ENCODE data around the gene SRRT.
A peak's percentile ranks its signal among the peaks of the same experiment; 100 is the strongest.

Gene SRRT

DNA sequence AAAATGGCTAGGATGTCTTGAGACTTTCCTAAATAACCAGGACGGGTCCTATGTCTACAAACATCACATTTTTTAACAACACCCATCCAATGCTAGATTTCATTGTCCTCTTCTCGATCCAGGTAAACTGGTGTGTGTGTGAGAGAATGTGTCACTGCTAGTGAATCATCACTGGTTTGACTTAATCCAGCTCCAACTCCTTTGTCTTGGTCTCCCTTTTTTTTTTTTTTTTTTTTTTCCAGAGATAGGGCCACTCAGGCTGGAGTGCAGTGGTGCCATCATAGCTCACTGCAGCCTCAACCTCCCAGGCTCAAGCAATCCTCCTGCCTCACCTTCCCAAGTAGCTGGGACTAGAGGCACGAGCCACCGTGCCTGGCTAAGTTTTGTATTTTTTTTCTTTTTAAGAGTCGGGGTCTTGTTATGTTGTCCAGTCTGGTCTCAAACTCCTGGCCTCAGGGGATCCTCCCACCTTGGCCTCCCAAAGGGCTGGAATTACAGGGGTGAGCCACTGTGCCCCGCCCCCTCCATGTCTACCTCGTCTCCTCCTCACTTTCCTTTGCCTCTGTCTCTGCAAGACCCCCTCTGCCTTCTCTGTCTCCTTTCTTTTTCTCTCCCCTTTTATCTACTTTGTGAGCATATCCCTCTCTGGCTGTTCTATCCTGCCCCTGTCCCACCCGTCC is 16.8 kb downstream of the SRRT start:
- peaks cover 60% of the 10 kb centered on the region for H3K27me3 Mint-ChIP-seq
- H3K4me3 Mint-ChIP-seq, result no peak overlapping the region
- no peak overlapping the region for H3K27ac Mint-ChIP-seq
- intact Hi-C loops (cut with micrococcal nuclease), result loop anchor here (5.0 kb wide), 1 partner anchor 196 kb away; the partner anchor contains the start of gene TRIM56
- peaks cover 21% of the 10 kb centered on the region for H3K36me3 Mint-ChIP-seq (ENCODE audit: low read depth)
- no peaks in the 10 kb centered on the region for H3K9me3 Mint-ChIP-seq
- peaks cover 56% of the 10 kb centered on the region for H3K4me1 Mint-ChIP-seq (ENCODE audit: low read depth)

GRCh38 chr7:100892364-100893317 is 17.7 kb downstream of the SRRT start:
- intact Hi-C loops (cut with micrococcal nuclease), result loop anchor here (5.0 kb wide), 1 partner anchor 195 kb away; the partner anchor contains the start of gene TRIM56
- H3K36me3 Mint-ChIP-seq (ENCODE audit: low read depth), result peaks cover 12% of the 10 kb centered on the region
- H3K4me3 Mint-ChIP-seq, result no peak overlapping the region
- H3K27me3 Mint-ChIP-seq, result peaks cover 66% of the 10 kb centered on the region
- no peaks in the 10 kb centered on the region for H3K9me3 Mint-ChIP-seq
- peaks cover 52% of the 10 kb centered on the region for H3K4me1 Mint-ChIP-seq (ENCODE audit: low read depth)
- no peak overlapping the region for H3K27ac Mint-ChIP-seq

DNA sequence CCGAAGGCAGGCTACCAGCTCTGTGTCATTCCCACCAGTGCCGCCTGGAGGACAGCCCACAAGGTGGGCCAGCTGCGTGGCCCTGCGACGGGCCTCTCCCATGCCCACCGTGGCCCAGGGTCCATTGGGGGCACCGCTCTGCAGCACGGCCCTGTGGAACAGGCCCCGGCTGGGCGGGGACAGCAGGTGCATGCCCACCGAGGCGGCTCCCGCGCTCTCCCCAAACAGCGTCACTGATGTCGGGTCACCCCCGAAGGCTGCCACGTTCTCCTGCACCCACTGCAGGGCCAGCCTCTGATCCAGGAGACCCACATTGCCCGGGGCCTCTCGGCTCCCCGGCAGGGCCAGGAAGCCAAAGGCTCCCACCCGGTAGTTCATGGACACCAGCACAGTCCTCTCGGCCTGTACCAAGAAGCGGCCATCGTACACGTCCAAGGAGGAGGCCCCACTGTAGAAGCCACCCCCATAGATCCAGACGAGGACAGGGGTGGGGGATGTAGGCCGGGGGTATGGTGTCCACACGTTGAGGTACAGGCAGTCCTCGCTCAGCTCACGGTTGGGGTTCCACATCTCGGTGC is 18.5 kb downstream of the SRRT start:
- Mint-ChIP-seq H3K4me3 (no peak overlapping the region), H3K36me3 (ENCODE audit: low read depth) (peaks cover 4% of the 10 kb centered on the region), H3K4me1 (ENCODE audit: low read depth) (peaks cover 44% of the 10 kb centered on the region), H3K27me3 (peaks cover 73% of the 10 kb centered on the region), H3K9me3 (no peaks in the 10 kb centered on the region), H3K27ac (no peak overlapping the region)
- intact Hi-C loops (cut with micrococcal nuclease), result loop anchor here (5.0 kb wide), 1 partner anchor 194 kb away; the partner anchor contains the start of gene TRIM56

- H3K36me3 Mint-ChIP-seq (ENCODE audit: low read depth), result no peaks in the 10 kb centered on the region
- peaks cover 37% of the 10 kb centered on the region for H3K4me1 Mint-ChIP-seq (ENCODE audit: low read depth)
- no peak overlapping the region for H3K4me3 Mint-ChIP-seq
- intact Hi-C loops (cut with micrococcal nuclease), result loop anchor here (5.0 kb wide), 1 partner anchor 193 kb away; the partner anchor contains the start of gene TRIM56
- peaks cover 79% of the 10 kb centered on the region for H3K27me3 Mint-ChIP-seq
- H3K27ac Mint-ChIP-seq, result no peak overlapping the region
- no peaks in the 10 kb centered on the region for H3K9me3 Mint-ChIP-seq
These were observed 19.2 kb downstream of the SRRT start for GRCh38 chr7:100893910-100894721.

DNA sequence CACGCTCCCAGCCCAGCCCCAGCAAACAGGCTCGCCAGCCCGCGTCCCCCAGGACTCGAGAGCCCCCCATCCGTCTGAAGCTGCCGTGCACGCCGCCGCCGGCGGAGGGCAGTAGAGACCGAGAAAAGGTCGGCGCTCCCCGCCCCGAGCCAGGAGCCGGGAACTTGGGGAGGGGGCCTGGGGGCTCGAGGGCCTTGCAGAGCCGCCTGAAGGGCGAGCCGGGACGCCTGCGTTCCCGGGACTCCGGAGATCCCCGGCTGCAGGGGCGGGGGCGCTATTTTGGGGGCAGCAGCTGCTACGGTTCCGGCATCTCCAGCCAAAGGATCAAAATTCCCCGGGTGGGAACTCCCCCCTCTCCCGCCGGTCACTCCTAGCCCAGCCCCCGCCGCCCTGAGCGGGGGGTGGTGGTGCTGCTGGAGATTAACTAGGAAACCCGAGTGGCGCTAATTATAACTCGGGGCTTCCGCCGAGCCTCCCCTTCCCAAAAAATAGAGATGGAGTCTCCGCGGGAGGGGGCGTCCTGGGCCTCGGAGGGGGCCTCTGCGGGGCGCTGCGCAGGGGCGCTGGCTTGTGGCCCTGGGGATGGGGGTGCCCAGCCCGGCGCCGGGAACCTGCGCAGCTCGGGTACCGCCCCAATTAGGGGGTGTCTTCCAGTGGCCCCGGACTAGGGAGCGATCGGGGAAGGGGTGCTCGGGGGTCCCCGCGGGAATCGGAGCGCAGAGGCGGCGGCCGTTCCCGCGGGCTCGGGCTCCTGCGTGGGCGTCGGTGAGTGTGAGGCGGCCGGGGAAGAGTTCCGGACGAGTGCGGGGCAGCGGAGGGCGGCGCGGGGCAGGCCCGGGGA is 20.2 kb downstream of the SRRT start:
- intact Hi-C loops (cut with micrococcal nuclease), result loop anchor here (1.0 to 5.0 kb wide), 3 partner anchors 72 to 192 kb away; partner anchors contain the start of genes MUC12 and TRIM56
- H3K9me3 Mint-ChIP-seq, result no peaks in the 10 kb centered on the region

DNA sequence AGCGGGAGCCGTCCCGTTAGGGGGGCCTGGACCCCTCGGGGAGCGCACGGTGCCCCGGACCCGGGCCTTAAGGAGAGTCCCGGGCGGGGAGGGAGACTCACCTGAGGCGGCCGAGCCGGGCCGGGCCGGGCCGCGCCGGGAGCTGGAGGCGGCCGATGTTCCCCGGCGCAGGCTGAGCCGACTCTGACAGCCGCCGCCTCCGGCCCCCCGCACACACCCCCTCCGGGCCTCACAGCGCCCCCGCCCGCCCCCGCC is 20.7 kb downstream of the SRRT start, which contains the start of gene ACHE:
TSS of gene ACHE (minus strand) at position 188 of the 255 bp plus-strand sequence. CDS start 1,656 bp downstream, outside the sequence.
- Mint-ChIP-seq H3K27ac (peak within 1 kb of the TSS; percentile 33), H3K27me3 (peaks cover 86% of the 10 kb centered on the region)

More for the DNA sequence above, 20.2 kb downstream of the SRRT start:
- peak overlapping the region; percentile 40 for H3K4me3 Mint-ChIP-seq
- H3K4me1 Mint-ChIP-seq (ENCODE audit: low read depth), result peaks cover 33% of the 10 kb centered on the region
- H3K27ac Mint-ChIP-seq, result no peak overlapping the region
- peaks cover 88% of the 10 kb centered on the region for H3K27me3 Mint-ChIP-seq
- no peaks in the 10 kb centered on the region for H3K36me3 Mint-ChIP-seq (ENCODE audit: low read depth)

GRCh38 chr7:100895956-100896731 is 21.2 kb downstream of the SRRT start:
- intact Hi-C loops (cut with micrococcal nuclease), result loop anchor here (1.0 to 5.0 kb wide), 2 partner anchors 71 to 163 kb away; partner anchors contain the start of gene MUC12
- Mint-ChIP-seq H3K9me3 (no peaks in the 10 kb centered on the region), H3K27me3 (peaks cover 86% of the 10 kb centered on the region), H3K36me3 (ENCODE audit: low read depth) (no peaks in the 10 kb centered on the region), H3K27ac (peak overlapping the region; percentile 33), H3K4me1 (ENCODE audit: low read depth) (peaks cover 22% of the 10 kb centered on the region), H3K4me3 (peak overlapping the region; percentile 68)

More for the DNA sequence above, 20.7 kb downstream of the SRRT start, which contains the start of gene ACHE:
- H3K4me1 Mint-ChIP-seq (ENCODE audit: low read depth), result peaks cover 28% of the 10 kb centered on the region
- no peaks in the 10 kb centered on the region for H3K36me3 Mint-ChIP-seq (ENCODE audit: low read depth)
- intact Hi-C loops (cut with micrococcal nuclease), result loop anchor here (1.0 to 5.0 kb wide), 2 partner anchors 72 to 164 kb away; partner anchors contain the start of gene MUC12
- peak within 1 kb of the TSS; percentile 68 for H3K4me3 Mint-ChIP-seq
- H3K9me3 Mint-ChIP-seq, result no peaks in the 10 kb centered on the region

- intact Hi-C loops (cut with micrococcal nuclease), result loop anchor here (5.0 kb wide), 1 partner anchor 70 kb away; the partner anchor contains the start of gene MUC12
- Mint-ChIP-seq H3K4me1 (ENCODE audit: low read depth) (peaks cover 18% of the 10 kb centered on the region), H3K4me3 (peak overlapping the region; percentile 41), H3K27me3 (peaks cover 81% of the 10 kb centered on the region), H3K36me3 (ENCODE audit: low read depth) (no peaks in the 10 kb centered on the region), H3K9me3 (no peaks in the 10 kb centered on the region), H3K27ac (no peak overlapping the region)
These were observed 22.1 kb downstream of the SRRT start for GRCh38 chr7:100896732-100897608.

DNA sequence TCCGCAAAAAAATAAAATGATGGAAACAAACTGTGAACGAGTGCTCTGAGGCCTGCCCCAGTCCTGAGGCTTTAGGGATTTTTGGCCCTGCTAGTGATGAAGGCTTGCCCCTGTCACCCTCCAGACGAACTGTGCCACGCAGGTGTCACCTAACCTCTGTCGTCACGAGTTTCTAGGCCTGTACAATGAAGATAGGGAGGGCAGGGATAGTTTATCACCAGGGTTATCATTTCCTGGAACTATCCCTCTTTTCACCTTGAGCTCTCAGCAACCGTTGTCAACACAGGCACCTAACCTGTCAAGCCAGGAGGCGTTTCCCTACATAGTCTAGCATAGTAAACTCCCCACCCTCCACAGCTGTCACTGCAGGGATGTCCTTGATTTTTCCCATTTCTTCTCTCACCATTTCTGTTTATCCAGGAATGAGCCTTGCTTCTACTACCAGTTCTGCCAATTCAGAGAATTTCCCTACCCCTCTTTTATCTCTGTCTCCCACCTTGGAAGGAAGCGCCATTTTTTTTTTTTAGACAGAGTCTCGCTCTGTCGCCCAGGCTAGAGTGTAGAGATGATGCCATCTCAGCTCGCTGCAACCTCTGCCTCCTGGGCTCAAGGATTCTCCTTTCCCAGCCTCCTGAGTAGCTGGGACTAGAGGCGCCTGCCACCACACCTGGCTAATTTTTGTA is 23.0 kb downstream of the SRRT start:
- intact Hi-C loops (cut with micrococcal nuclease), result loop anchor here (5.0 kb wide), 1 partner anchor 69 kb away; the partner anchor contains the start of gene MUC12
- Mint-ChIP-seq H3K36me3 (ENCODE audit: low read depth) (no peaks in the 10 kb centered on the region), H3K27me3 (peaks cover 79% of the 10 kb centered on the region), H3K9me3 (no peaks in the 10 kb centered on the region), H3K27ac (no peak overlapping the region), H3K4me3 (no peak overlapping the region), H3K4me1 (ENCODE audit: low read depth) (peaks cover 18% of the 10 kb centered on the region)

- Mint-ChIP-seq H3K27me3 (peaks cover 72% of the 10 kb centered on the region), H3K9me3 (no peaks in the 10 kb centered on the region)
- intact Hi-C loops (cut with micrococcal nuclease), result loop anchor here (5.0 kb wide), 1 partner anchor 68 kb away; the partner anchor contains the start of gene MUC12
These were observed 24.5 kb downstream of the SRRT start for GRCh38 chr7:100899432-100899831.

More at GRCh38 chr7:100899432-100899831, 24.5 kb downstream of the SRRT start:
- Mint-ChIP-seq H3K4me3 (no peak overlapping the region), H3K27ac (no peak overlapping the region), H3K36me3 (ENCODE audit: low read depth) (no peaks in the 10 kb centered on the region), H3K4me1 (ENCODE audit: low read depth) (peaks cover 18% of the 10 kb centered on the region)

All from dendritic cell treated with granulocyte-macrophage colony-stimulating factor and Interleukin-4, amounts not matched to agents 40 ng/mL and 50 ng/mL, for 4 days (primary cell).